HG03108 (cell line): ENCODE data around the gene RAB11FIP5.
"Not testable (repeated sequence)": the region's sequence is repeated elsewhere in the genome, so short reads cannot be mapped to it uniquely, and the experiment has no call there.

Experiments used
- ATAC-seq: cut with Tn5 transposase; IDR thresholded peaks from one replicate; pipeline ENCODE4 v1.9.1; 2021; ENCODE audit warnings: moderate library complexity; ENCODE audit not compliant: unreplicated experiment

RAB11FIP5 gene

GRCh38 chr2:73110168-73111072 is 2.3 kb downstream of the RAB11FIP5 start:
- no peak for ATAC-seq

- ATAC-seq: no peak
Observed at GRCh38 chr2:73109431-73110167, 3.1 kb downstream of the RAB11FIP5 start.

GRCh38 chr2:73107211-73107926 is 5.4 kb downstream of the RAB11FIP5 start:
- no peak for ATAC-seq

- no peak for ATAC-seq
Observed at GRCh38 chr2:73106791-73107190, 6.0 kb downstream of the RAB11FIP5 start.

GRCh38 chr2:73105511-73105971 is 7.2 kb downstream of the RAB11FIP5 start:
- ATAC-seq: no peak

- no peak for ATAC-seq
Observed at GRCh38 chr2:73104933-73105332, 7.8 kb downstream of the RAB11FIP5 start.

- ATAC-seq: no peak
Observed at GRCh38 chr2:73103018-73103542, 9.7 kb downstream of the RAB11FIP5 start.

- ATAC-seq: no peak
Observed at GRCh38 chr2:73101626-73102256, 11.0 kb downstream of the RAB11FIP5 start.

GRCh38 chr2:73100956-73101355 is 11.8 kb downstream of the RAB11FIP5 start:
- ATAC-seq: no peak

- ATAC-seq: no peak
Observed at GRCh38 chr2:73099486-73099885, 13.3 kb downstream of the RAB11FIP5 start.

GRCh38 chr2:73095910-73096309 is 16.8 kb downstream of the RAB11FIP5 start:
- ATAC-seq: no peak

- ATAC-seq: not testable (repeated sequence)
Observed at GRCh38 chr2:73093601-73094218, 19.0 kb downstream of the RAB11FIP5 start.

GRCh38 chr2:73092146-73092783 is 20.5 kb downstream of the RAB11FIP5 start:
- ATAC-seq: no peak

GRCh38 chr2:73091696-73092095 is 21.1 kb downstream of the RAB11FIP5 start:
- ATAC-seq: no peak

GRCh38 chr2:73091164-73091563 is 21.6 kb downstream of the RAB11FIP5 start:
- ATAC-seq: no peak

- ATAC-seq: no peak
Observed at GRCh38 chr2:73089270-73090030, 23.3 kb downstream of the RAB11FIP5 start.

- ATAC-seq: no peak
Observed at GRCh38 chr2:73088703-73089102, 24.0 kb downstream of the RAB11FIP5 start.

GRCh38 chr2:73088211-73088610 is 24.5 kb downstream of the RAB11FIP5 start:
- ATAC-seq: no peak

- ATAC-seq: no peak
Observed at GRCh38 chr2:73087311-73087710, 25.4 kb downstream of the RAB11FIP5 start.
